Activated CD4-positive, alpha-beta T cell treated with anti-CD3 and anti-CD28 coated beads for 4 hours (primary cell): ENCODE results near the gene CACNA1H.
"Not testable (repeated sequence)": the region's sequence is repeated elsewhere in the genome, so short reads cannot be mapped to it uniquely, and the experiment has no call there.

ENCODE experiments used
- DNase-seq, 2 donors: peaks; one replicate each; pipeline ENCODE4 v3.0.0-alpha.2; 2020

The CACNA1H gene

DNA sequence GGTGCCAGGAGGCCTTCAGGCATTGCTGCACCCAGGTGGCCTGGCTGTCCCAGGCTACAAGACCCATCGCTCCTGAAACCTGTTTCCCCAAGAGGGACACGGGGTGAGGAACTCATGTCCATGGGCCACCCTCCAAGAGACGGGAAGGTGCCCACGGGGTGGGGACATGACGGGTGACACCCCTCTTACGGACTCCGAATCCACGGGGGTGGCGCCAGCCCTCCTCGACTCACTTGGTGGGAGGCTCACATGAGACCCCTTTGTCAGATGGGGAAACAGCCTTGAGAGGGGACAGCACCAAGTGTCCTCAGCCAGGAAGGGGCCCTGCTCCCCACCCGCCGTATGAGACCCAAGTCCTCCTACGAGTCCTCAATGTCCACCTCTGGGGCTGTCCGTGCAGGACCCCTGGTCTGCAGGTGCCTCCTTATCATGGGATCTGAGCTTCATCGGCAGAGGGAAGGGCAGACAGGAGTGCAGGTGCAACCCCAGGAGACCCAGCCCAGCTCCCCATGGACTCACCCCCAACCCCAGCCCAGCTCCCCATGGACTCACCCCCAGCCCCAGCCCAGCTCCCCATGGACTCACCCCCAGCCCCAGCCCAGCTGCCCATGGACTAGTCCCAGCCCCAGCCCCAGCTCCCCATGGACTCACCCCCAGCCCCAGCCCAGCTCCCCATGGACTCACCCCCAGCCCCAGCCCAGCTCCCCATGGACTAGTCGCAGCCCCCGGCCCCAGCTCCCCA is 77.7 kb downstream of the CACNA1H start:
- DNase-seq = not testable (repeated sequence)

DNA sequence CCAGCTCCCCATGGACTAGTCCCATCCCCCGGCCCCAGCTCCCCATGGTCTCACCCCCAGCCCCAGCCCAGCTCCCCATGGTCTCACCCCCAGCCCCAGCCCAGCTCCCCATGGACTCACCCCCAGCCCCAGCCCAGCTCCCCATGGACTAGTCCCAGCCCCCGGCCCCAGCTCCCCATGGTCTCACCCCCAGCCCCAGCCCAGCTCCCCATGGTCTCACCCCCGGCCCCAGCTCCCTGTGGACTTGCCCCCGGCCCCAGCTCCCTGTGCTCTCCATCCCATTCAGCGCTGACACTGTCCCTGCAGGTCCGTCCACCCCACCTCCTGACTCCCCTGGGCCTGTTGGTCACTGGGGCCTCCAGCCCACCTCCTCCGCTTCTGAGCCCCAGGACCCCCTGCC is 78.4 kb downstream of the CACNA1H start:
- not testable (repeated sequence) for DNase-seq

DNA sequence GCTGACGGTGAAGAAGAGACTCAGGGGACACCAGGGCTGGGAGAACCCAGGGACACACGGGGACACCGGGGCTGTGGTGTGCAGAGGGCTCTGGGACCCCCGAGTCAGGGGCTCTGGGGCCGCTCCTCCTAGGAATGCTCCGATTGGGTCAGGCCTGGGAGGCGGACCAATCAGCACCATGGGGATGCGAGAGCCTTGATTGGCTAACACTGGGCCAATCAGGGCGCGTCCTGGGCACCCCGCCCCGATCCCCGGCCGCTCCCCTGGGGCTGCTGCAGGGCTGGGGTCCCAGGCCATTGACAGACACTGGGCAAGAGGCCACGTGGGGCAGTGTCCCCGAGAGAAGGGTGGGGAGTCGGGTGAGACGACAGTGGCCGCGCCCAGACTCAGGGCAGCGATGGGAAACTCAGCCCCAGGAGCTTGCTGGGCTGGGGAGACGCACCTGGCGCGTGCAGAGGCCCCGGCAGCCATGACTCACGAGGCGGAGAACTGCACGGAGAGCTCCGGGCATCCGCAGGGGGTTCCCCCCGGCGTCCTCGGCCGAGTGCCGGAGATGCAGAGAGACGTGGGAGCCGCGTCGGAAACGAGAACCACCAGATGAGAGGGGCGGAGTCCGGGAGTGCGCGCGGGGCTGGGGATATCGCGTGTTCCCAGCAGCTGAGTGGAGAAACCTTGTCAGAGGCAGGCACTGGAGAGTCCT is 79.3 kb downstream of the CACNA1H start:
- not testable (repeated sequence) for DNase-seq

DNA sequence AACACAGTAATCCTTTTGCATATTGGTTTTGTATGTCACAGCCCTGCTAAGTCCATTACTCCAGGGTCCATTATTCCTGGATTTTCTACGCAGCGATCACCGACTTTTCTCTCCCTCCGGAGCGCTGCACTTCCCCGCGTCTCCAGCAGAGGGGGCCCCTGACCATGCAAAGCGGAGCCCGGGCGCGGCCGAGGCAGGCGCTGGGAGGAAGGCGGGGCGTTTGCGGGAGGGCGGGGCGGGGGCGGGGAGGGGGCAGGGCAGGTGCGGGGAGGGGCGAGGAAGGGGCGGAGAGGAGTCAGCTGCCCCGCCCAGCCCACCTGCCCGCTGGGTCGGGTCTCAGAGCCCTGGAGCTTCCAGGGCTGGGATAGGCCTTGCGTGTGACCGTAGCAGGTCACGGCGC is 83.8 kb downstream of the CACNA1H start:
- DNase-seq = not testable (repeated sequence)

DNA sequence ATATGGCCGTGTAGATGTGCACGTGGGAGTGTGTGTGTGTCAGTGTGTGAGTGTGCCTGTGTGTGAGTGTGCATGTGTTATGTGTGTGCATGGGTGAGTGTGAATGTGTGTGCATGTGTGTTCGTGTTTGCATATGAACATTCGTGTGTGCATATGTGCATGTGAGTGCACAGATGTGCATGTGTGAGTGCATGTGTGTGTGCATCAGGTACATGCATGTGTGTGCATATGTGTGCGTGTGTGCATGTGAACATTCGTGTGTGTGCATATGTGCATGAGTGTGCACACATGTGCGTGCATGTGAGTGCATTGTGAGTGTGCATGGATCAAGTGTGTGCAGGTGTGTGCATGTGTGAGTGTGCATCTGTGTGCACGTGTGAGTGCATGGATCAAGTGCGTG is 85.1 kb downstream of the CACNA1H start:
- no peak for DNase-seq

DNA sequence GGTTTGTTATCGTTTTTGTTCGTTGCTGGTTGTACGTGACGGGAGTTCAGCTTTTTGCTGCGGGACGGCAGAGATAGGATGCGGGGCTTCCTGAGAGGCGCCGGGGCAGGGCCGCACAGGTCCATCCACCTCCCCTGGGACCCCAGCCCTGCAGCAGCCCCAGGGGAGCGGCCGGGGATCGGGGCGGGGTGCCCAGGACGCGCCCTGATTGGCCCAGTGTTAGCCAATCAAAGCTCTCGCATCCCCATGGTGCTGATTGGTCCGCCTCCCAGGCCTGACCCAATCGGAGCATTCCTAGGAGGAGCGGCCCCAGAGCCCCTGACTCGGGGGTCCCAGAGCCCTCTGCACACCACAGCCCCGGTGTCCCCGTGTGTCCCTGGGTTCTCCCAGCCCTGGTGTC is 86.0 kb downstream of the CACNA1H start:
- not testable (repeated sequence) for DNase-seq

DNA sequence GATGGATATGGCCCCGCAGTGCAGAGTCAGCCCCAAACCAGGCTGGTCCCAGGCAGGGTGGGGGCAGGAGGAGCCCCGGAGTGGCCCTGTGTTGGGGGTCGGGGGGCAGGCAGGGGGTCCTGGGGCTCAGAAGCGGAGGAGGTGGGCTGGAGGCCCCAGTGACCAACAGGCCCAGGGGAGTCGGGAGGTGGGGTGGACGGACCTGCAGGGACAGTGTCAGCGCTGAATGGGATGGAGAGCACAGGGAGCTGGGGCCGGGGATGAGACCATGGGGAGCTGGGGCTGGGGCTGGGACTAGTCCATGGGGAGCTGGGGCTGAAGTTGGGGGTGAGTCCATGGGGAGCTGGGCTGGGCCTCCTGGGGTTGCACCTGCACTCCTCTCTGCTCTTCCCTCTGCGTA is 86.7 kb downstream of the CACNA1H start:
- not testable (repeated sequence) for DNase-seq

DNA sequence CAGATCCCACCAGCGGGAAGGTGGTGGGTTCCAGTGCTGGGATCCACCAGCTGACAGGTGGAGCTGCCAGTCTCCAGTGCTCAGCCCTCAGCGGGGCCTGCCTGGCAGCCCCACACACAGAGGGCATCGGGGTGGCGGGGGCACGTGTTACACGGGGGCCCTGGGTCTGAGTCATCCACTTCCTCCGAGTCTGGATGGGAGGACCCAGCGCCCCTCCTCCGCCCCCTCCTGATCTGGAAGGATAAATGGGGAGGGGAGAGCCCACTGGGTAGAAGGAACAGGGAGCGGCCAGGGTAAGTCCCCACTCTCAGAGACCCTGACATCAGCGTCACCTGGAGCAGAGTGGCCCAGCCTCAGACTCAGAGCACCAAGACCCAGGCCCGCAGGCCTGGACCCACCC is 87.5 kb downstream of the CACNA1H start, which contains the start of gene TPSAB1:
TPSAB1 (plus strand) TSS at position 270 of the 400 bp plus-strand sequence. CDS start 234 bp downstream, outside the sequence.
- not testable (repeated sequence) for DNase-seq

DNA sequence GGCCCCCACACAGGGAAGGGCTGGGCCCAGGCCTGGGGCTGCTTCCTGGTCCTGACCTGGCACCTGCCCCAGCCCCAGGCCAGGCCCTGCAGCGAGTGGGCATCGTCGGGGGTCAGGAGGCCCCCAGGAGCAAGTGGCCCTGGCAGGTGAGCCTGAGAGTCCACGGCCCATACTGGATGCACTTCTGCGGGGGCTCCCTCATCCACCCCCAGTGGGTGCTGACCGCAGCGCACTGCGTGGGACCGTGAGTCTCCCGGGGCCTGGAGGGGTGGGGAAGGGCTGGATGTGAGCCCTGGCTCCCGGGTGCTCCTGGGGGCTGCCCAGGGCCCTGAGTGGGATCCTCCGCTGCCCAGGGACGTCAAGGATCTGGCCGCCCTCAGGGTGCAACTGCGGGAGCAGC is 88.2 kb downstream of the CACNA1H start:
- not testable (repeated sequence) for DNase-seq

DNA sequence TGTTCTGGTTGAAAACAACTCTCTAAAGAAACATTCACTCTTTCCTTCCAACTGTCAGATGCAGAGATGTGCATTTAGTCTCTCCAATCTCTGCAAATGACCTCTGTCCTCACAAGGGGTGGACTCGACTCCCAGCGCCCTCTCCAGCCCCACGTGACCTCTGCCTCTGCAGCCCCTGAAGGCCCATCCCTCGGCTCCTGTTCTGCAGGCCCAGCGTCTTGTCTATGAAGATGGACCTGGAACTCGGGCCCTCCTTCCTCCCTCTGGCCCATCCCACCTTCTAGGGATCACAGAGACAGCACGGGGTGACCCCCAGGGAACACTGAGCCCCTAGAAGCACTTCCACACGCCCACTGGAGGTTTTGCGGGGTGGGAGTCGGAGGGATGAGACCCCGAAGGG is 90.5 kb downstream of the CACNA1H start:
- not testable (repeated sequence) for DNase-seq

DNA sequence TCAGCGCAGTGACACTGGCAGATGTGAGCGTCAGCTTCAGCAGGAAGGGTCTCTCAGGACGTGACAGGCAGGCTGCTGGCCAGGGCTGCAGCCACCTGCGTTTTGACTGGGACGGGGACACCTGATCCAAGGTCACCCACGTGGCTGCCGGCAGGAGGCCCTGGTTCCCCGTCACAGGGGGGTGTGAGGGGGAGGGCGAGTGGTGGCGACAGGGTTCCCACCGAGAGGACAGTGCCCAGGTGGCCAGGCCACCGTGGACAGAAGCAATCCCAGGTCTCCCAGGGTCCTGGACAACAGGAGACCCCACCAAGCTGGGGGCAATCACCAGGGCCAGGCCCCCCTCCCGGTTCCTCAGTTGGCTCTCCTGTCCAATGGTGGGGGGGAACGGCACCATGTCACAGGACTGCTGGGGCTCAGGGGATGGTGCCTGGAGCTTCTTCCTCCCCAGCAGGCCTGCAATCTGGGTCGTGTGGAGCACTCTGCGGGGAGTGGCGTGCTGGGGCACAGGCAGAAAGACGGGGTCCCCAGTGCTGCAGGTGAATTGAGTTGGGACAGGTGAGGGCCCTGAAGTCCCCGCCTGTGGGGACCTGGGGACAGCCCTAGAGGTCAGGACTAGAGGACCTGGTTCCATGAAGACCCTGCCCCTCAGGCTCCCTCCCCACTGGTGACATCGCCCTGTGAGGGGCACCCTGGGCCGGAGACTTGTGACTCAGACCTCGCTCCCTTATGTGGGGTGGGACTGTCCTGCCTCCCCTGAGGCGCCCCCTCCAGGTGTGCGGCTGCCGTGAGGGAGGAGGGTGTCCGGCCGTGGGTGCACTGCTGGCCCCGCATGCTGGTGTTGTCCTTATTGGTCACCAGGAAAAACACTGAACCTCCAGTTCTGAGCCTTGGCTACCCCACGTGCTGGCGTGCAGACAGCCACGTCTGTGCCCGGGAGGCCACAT is 91.3 kb downstream of the CACNA1H start:
- not testable (repeated sequence) for DNase-seq

DNA sequence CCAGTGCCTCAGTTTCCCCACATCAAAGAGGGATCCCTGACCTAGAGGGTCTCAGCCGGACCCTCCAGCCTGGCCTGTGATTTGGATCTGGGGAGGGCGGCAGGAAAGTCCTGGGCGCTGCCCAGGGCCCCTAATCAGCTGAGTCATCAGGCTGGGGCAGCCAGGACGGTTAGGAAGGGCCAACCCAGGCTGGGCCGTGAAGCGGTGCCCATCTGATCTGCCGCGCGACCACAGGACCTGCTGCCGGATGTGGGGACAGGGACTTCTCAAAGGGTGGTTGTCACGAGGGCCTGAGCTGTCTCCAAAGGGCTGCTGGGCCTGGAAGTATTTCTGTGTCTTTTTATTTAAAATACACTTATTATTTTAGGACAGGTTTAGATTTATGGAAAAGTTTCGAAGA is 92.0 kb downstream of the CACNA1H start:
- no peak for DNase-seq

DNA sequence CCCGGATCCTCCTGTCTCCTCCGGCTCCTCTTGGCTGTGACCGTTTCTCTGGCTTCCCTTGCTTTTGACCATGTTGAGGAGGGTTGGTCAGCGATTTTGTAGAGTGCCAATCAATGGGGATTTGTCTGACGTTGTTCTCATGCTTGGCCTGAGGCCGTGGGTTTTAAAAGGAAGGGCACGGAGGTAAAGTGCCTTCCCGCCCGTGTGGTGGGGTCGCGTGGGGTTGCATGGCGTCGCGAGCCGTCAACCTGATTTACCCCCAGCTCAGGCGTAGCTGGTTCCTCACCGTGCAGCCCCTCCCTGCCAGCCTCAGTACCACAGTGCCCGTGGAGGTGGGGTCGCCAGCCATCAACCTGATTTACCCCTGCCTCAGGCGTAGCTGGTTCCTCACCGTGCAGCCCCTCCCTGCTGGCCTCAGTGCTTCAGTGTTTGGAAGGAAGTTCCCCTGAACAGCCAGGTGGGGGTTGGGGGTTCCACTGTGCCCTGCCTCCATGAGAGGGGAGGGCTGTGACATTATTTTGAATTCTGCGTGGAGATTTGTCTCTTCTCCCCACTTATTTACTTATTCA is 92.6 kb downstream of the CACNA1H start:
- DNase-seq = no peak

DNA sequence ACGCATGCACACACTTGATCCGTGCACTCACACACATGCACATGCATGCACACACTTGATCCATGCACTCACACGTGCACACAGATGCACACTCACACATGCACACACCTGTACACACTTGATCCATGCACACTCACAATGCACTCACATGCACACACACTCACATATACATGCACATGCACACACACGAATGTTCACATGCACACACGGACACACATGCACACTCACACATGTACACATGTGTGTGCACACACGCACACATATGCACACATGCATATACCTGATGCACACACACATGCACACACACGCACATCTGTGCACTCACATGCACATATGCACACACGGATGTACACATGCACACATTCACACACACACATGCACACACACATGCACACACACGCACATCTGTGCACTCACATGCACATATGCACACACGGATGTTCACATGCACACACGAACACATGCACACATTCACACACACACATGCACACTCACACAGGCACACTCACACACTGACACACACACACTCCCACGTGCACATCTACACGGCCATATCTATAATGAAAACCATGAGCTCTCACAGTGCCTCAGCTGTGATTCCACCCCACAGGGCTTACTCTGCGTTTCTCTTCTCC is 95.1 kb downstream of the CACNA1H start:
- DNase-seq = not testable (repeated sequence)

DNA sequence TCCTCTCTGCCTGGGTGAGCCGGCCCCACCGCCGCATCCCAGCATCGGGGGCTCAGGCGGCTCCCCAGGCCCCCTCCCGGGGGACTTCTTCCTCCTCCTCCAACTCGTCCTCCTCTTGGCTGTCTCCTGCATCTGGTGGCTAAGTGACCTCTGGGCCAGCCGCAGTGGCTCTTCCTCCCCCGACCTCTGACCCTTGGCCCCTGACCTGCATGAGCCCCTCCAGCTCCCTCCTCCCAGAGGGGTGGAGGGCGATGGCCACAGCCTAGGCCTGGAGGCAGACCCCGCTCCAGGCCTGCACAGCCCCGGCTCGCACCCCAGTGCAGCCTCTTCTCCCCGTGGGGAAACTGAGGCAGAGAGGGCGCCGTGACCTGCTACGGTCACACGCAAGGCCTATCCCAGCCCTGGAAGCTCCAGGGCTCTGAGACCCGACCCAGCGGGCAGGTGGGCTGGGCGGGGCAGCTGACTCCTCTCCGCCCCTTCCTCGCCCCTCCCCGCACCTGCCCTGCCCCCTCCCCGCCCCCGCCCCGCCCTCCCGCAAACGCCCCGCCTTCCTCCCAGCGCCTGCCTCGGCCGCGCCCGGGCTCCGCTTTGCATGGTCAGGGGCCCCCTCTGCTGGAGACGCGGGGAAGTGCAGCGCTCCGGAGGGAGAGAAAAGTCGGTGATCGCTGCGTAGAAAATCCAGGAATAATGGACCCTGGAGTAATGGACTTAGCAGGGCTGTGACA is 96.3 kb downstream of the CACNA1H start:
- not testable (repeated sequence) for DNase-seq

DNA sequence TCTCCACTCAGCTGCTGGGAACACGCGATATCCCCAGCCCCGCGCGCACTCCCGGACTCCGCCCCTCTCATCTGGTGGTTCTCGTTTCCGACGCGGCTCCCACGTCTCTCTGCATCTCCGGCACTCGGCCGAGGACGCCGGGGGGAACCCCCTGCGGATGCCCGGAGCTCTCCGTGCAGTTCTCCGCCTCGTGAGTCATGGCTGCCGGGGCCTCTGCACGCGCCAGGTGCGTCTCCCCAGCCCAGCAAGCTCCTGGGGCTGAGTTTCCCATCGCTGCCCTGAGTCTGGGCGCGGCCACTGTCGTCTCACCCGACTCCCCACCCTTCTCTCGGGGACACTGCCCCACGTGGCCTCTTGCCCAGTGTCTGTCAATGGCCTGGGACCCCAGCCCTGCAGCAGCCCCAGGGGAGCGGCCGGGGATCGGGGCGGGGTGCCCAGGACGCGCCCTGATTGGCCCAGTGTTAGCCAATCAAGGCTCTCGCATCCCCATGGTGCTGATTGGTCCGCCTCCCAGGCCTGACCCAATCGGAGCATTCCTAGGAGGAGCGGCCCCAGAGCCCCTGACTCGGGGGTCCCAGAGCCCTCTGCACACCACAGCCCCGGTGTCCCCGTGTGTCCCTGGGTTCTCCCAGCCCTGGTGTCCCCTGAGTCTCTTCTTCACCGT is 100.9 kb downstream of the CACNA1H start:
- not testable (repeated sequence) for DNase-seq

DNA sequence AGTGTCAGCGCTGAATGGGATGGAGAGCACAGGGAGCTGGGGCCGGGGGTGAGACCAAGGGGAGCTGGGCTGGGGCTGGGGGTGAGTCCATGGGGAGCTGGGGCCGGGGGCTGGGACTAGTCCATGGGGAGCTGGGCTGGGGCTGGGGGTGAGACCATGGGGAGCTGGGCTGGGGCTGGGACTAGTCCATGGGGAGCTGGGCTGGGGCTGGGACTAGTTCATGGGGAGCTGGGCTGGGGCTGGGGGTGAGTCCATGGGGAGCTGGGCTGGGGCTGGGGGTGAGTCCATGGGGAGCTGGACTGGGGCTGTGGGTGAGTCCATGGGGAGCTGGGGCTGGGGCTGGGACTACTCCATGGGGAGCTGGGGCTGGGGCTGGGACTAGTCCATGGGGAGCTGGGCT is 101.9 kb downstream of the CACNA1H start:
- DNase-seq = not testable (repeated sequence)

DNA sequence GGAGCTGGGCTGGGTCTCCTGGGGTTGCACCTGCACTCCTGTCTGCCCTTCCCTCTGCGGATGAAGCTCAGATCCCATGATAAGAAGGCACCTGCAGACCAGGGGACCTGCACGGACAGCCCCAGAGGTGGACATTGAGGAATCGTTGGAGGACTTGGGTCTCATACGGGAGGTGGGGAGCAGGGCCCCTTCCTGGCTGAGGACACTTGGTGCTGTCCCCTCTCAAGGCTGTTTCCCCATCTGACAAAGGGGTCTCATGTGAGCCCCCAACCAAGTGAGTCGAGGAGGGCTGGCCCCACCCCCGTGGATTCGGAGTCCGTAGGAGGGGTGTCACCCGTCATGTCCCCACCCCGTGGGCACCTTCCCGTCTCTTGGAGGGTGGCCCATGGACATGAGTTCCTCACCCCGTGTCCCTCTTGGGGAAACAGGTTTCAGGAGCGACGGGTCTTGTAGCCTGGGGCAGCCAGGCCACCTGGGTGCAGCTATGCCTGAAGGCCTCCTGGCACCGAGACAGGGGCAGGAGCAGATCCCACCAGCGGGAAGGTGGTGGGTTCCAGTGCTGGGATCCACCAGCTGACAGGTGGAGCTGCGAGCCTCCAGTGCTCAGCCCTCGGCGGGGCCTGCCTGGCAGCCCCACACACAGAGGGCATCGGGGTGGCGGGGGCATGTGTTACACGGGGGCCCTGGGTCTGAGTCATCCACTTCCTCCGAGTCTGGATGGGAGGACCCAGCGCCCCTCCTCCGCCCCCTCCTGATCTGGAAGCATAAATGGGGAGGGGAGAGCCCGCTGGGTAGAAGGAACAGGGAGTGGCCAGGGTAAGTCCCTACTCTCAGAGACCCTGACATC is 102.6 kb downstream of the CACNA1H start, which contains the start of gene TPSD1:
TPSD1 (plus strand) TSS at position 794 of the 847 bp plus-strand sequence. CDS start 212 bp downstream, outside the sequence.
- not testable (repeated sequence) for DNase-seq

DNA sequence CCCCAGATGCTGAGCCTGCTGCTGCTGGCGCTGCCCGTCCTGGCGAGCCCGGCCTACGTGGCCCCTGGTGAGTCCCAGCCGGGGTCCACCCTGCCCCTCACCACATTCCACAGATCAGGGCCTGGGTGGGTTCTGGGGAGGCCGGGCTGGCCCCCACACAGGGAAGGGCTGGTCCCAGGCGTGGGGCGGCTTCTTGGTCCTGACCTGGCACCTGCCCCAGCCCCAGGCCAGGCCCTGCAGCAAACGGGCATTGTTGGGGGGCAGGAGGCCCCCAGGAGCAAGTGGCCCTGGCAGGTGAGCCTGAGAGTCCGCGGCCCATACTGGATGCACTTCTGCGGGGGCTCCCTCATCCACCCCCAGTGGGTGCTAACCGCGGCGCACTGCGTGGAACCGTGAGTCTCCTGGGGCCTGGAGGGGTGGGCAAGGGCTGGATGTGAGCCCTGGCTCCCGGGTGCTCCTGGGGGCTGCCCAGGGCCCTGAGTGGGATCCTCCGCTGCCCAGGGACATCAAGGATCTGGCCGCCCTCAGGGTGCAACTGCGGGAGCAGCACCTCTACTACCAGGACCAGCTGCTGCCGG is 103.5 kb downstream of the CACNA1H start:
- not testable (repeated sequence) for DNase-seq
